Measurements from ENCODE around the gene STAC. TPM values are rescaled to one million over a fixed set of nuclear protein-coding genes. Genes with fewer than 3 reads are reported as not detected.

The STAC gene
- total and polyA plus RNA-seq, 10 of the 15 experiments (the other 5 are each of a cell fraction or from before 2014, with no cell fraction given): 0.07 TPM; not detected in 9

GRCh38 chr3:36366308-36366707 is 14.0 kb upstream of the STAC start (continued):
- TF ChIP-seq STAT3 (IDR thresholded peaks at IDR 0.05; ENCODE audit: low read depth, low read length) (no peak), ZNF622 (IDR thresholded peaks at IDR 0.05) (no peak), NRF1 (conservative IDR thresholded peaks at IDR 0.05; ENCODE audit: low read depth, low read length) (no peak), CHD1 (IDR thresholded peaks at IDR 0.05; ENCODE audit: low read depth, low read length) (no peak), ZSCAN29 (IDR thresholded peaks at IDR 0.05) (no peak)

- Histone ChIP-seq H3K9ac (ENCODE audit: control insufficient read depth, insufficient read depth, low read length) (no peak overlapping the region), H2AFZ (ENCODE audit: control insufficient read depth, low read depth, low read length) (no peak overlapping the region), H3K27ac (ENCODE audit: control insufficient read depth, insufficient read depth) (no peak overlapping the region), H4K20me1 (ENCODE audit: control insufficient read depth, insufficient read depth) (no peaks in the 10 kb centered on the region), H3K36me3 (ENCODE audit: control insufficient read depth in 2 of 2, insufficient read depth in 2 of 2, low read length in 1 of 2) (no peaks in the 10 kb centered on the region), H3K4me2 (ENCODE audit: control insufficient read depth, insufficient read depth) (no peak overlapping the region), H3K4me1 (ENCODE audit: control insufficient read depth, insufficient read depth, low read length) (no peaks in the 10 kb centered on the region), H3K79me2 (ENCODE audit: control insufficient read depth, insufficient read depth, low read length) (no peaks in the 10 kb centered on the region), H3K4me3 (no peak overlapping the region), H3K27me3 (replicated peaks in 1 of 2; ENCODE audit: control insufficient read depth in 2 of 2, insufficient read depth in 2 of 2, low read length in 1 of 2) (no peaks in the 10 kb centered on the region), H3K9me3 (replicated peaks; ENCODE audit: control insufficient read depth, insufficient read depth, low read length) (no peaks in the 10 kb centered on the region)
- no TSS peak for BruUV-seq (replicated peaks)
- in situ Hi-C loops (cut with MboI): no loop called here
- intact Hi-C loops (cut with micrococcal nuclease; ENCODE audit: unreplicated experiment): no loop called here
- no peak for DNase-seq (ENCODE audit: low read depth, low spot score)
- ChIA-PET POLR2A (no interaction called here), CTCF (no interaction called here), SMC1A (ENCODE audit: uncharacterized antibody, unreplicated experiment) (no interaction called here), RAD21 (ENCODE audit: unreplicated experiment) (no interaction called here)
- ATAC-seq: no peak
- WGBS (ENCODE audit: insufficient coverage, insufficient replicate concordance, low lambda C conversion rate, missing lambda C conversion rate): 88% methylated on average over 3 of the region's 3 CpGs
- no peak for FAIRE-seq
- no peak for TF ChIP-seq NFIC (IDR thresholded peaks at IDR 0.05; ENCODE audit: low read depth, low read length)
- no peak for TF ChIP-seq CREB1 (IDR thresholded peaks at IDR 0.05; ENCODE audit: low read depth)
- no peak for TF ChIP-seq KDM1A (IDR thresholded peaks at IDR 0.05; ENCODE audit: borderline replicate concordance)
- TF ChIP-seq IRF3 (IDR thresholded peaks at IDR 0.05): no peak
- TF ChIP-seq NR2C1 (IDR thresholded peaks at IDR 0.05): no peak
- no peak for TF ChIP-seq RFX5 (IDR thresholded peaks at IDR 0.05; ENCODE audit: low read depth, low read length)
- TF ChIP-seq CBX5 (IDR thresholded peaks at IDR 0.05; ENCODE audit: low read depth): no peak
- TF ChIP-seq REST (IDR thresholded peaks at IDR 0.05; ENCODE audit: low read depth, low read length): no peak
- TF ChIP-seq SPI1 (IDR thresholded peaks at IDR 0.05; ENCODE audit: borderline replicate concordance, insufficient read depth, low read depth, low read length): no peak
- no peak for TF ChIP-seq HDAC2 (IDR thresholded peaks at IDR 0.05)
- TF ChIP-seq JUNB (IDR thresholded peaks at IDR 0.05): no peak
- TF ChIP-seq ATF2 (IDR thresholded peaks at IDR 0.05; ENCODE audit: low read length): no peak
- no peak for TF ChIP-seq HCFC1 (IDR thresholded peaks at IDR 0.05; ENCODE audit: low read length)
- no peak for TF ChIP-seq POU2F2 (IDR thresholded peaks at IDR 0.05; ENCODE audit: borderline replicate concordance, low read depth, low read length)
Measured at GRCh38 chr3:36367912-36368573, 12.3 kb upstream of the STAC start.
